HG02840 (cell line): ENCODE data around the gene PTPN18.
"Not testable (repeated sequence)": the region's sequence is repeated elsewhere in the genome, so short reads cannot be mapped to it uniquely, and the experiment has no call there.

Experiments used
- ATAC-seq: cut with Tn5 transposase; IDR thresholded peaks from one replicate; pipeline ENCODE4 v1.9.1; 2021; ENCODE audit warnings: mild to moderate bottlenecking, moderate library complexity, moderate number of reproducible peaks; ENCODE audit not compliant: unreplicated experiment, low FRiP score

PTPN18 gene

GRCh38 chr2:130418845-130419244 lies 63.0 kb downstream of the PTPN18 start:
- ATAC-seq: not testable (repeated sequence)
